HCT116 (cell line): ENCODE results near the gene SLC2A4. TPM values are rescaled to one million over a fixed set of nuclear protein-coding genes. Genes with fewer than 3 reads are reported as not detected.

Source experiments
- ATAC-seq: fragments of 200-7000 bp; cut with Tn5 transposase; 2 replicates; pipeline ENCODE4 v1.9.1; 2020; ENCODE audit warnings: mild to moderate bottlenecking, moderate library complexity
- BruUV-seq: library from RNA; stranded (reverse); fragments of 400-500 nt; replicated peaks from 2 replicates; lab custom pipeline; 2021; lab: Mats Ljungman, UMichigan
- CTCF ChIA-PET: fragments of 300-600 bp; sonication (Branson Sonifier 250); formaldehyde crosslinking; loops from one replicate; lab custom pipeline; 2021; ENCODE audit warnings: antibody characterized with exemption; lab: Charles Lee
- POLR2A ChIA-PET: fragments of 300-600, 350-600 bp; sonication (Branson Sonifier 250); formaldehyde crosslinking; loops from one replicate; lab custom pipeline; 2021; ENCODE audit warnings: antibody characterized with exemption; lab: Charles Lee
- RAD21 ChIA-PET, 2 experiments: fragments of 300-600 bp; sonication (Branson Sonifier 250); formaldehyde crosslinking; loops; one replicate each; lab custom pipeline; 2023; ENCODE audit warnings: low total read pairs in 2 of 2; ENCODE audit not compliant: uncharacterized antibody in 2 of 2, unreplicated experiment in 2 of 2, low non-redundant PET in 1 of 2; lab: Charles Lee
- DNase-seq: peaks from one replicate; pipeline ENCODE4 v3.0.0-alpha.2; 2010; ENCODE audit warnings: low read depth, low spot score
- H2AFZ ChIP-seq: fragments of 200-600 bp; shearing (Covaris generic), sonication (generic); 2 replicates; pipeline ENCODE4 v1.6.1; 2017; ENCODE audit warnings: low read depth, mixed run types, mixed read lengths, antibody characterized with exemption, low read length; ENCODE audit not compliant: poor library complexity, severe bottlenecking
- H3K27ac ChIP-seq: 2 replicates; pipeline ENCODE4 v1.5.1; 2012; ENCODE audit warnings: low read depth, low read length
- H3K27me3 ChIP-seq: fragments of 200-600 bp; sonication (generic); 2 replicates; pipeline ENCODE4 v1.6.1; 2016; ENCODE audit warnings: mixed run types, low read length, mixed read lengths; ENCODE audit not compliant: insufficient read depth
- H3K36me3 ChIP-seq, 2 experiments: fragments of 200-500 bp in 1 of 2; fragments of 200-600 bp in 1 of 2; sonication (Bioruptor generic) in 1 of 2; sonication (generic) in 1 of 2; 2 replicates each; pipeline versions ENCODE4 v1.5.1 to v1.6.1; 2014 to 2016; ENCODE audit warnings: low read length in 2 of 2, inconsistent platforms in 1 of 2, mixed read lengths in 1 of 2, mixed run types in 1 of 2; ENCODE audit not compliant: insufficient read depth in 2 of 2, control insufficient read depth in 1 of 2
- H3K4me1 ChIP-seq, 2 experiments: fragments of 200-600 bp in 1 of 2; sonication (generic) in 1 of 2; 2 replicates each; pipeline versions ENCODE4 v1.5.1 to v1.6.1; 2012 to 2017; ENCODE audit warnings: low read length in 2 of 2, inconsistent platforms in 1 of 2, mild to moderate bottlenecking in 1 of 2, mixed read lengths in 1 of 2, mixed run types in 1 of 2, moderate library complexity in 1 of 2; ENCODE audit not compliant: insufficient read depth in 2 of 2, control insufficient read depth in 1 of 2
- H3K4me2 ChIP-seq: fragments of 200-600 bp; sonication (generic); 2 replicates; pipeline ENCODE4 v1.6.1; 2017; ENCODE audit warnings: mixed run types, low read length, mixed read lengths
- H3K4me3 ChIP-seq, 2 experiments: fragments of 200-600 bp in 1 of 2; sonication (generic) in 1 of 2; replicated peaks in 1 of 2; 2 replicates each; pipeline ENCODE4 v1.5.1; 2011 to 2016; ENCODE audit warnings: low read length in 2 of 2, control low read depth in 1 of 2, low read depth in 1 of 2, mild to moderate bottlenecking in 1 of 2, mixed read lengths in 1 of 2, mixed run types in 1 of 2
- H3K79me2 ChIP-seq: fragments of 200-600 bp; sonication (generic); 2 replicates; pipeline ENCODE4 v1.6.1; 2017; ENCODE audit warnings: mild to moderate bottlenecking, mixed run types, low read length, moderate library complexity, mixed read lengths; ENCODE audit not compliant: insufficient read depth
- H3K9ac ChIP-seq: fragments of 200-600 bp; sonication (generic); 2 replicates; pipeline ENCODE4 v1.6.1; 2016; ENCODE audit warnings: low read length, mixed read lengths
- H3K9me2 ChIP-seq: fragments of 200-600 bp; sonication (generic), shearing (Covaris generic); 2 replicates; pipeline ENCODE4 v1.6.1; 2017; ENCODE audit warnings: mixed run types, mild to moderate bottlenecking, moderate library complexity; ENCODE audit not compliant: insufficient read depth
- H3K9me3 ChIP-seq, 2 experiments: fragments of 200-500 bp in 1 of 2; fragments of 200-600 bp in 1 of 2; sonication (Bioruptor generic) in 1 of 2; sonication (generic) in 1 of 2; 2 replicates each; pipeline ENCODE4 v1.6.1; 2014 to 2017; ENCODE audit warnings: low read length in 2 of 2, mixed read lengths in 2 of 2, inconsistent platforms in 1 of 2, low read depth in 1 of 2, mild to moderate bottlenecking in 1 of 2, mixed run types in 1 of 2, moderate library complexity in 1 of 2; ENCODE audit not compliant: control insufficient read depth in 1 of 2, insufficient read depth in 1 of 2
- H4K20me1 ChIP-seq: fragments of 200-600 bp; sonication (generic), shearing (Covaris generic); 2 replicates; pipeline ENCODE4 v1.6.1; 2017; ENCODE audit warnings: mixed run types, mild to moderate bottlenecking, moderate library complexity; ENCODE audit not compliant: insufficient read depth
- CBX3 ChIP-seq: IDR thresholded peaks from 2 replicates; pipeline ENCODE4 v1.6.1; 2012; ENCODE audit warnings: low read depth
- CTCF ChIP-seq, 3 experiments: fragments of 200-600 bp in 1 of 3; sonication (generic) in 1 of 3; IDR thresholded peaks in 2 of 3; conservative IDR thresholded peaks in 1 of 3; 2 replicates each; pipeline ENCODE4 v1.5.1; 2012 to 2017; ENCODE audit warnings: low read depth in 2 of 3, low read length in 2 of 3, antibody characterized with exemption in 1 of 3, borderline replicate concordance in 1 of 3, control low read depth in 1 of 3, mild to moderate bottlenecking in 1 of 3, mixed read lengths in 1 of 3, mixed run types in 1 of 3, moderate library complexity in 1 of 3; ENCODE audit not compliant: insufficient read depth in 1 of 3
- ELF1 ChIP-seq: IDR thresholded peaks from 2 replicates; pipeline ENCODE4 v1.6.1; 2012; ENCODE audit warnings: low read depth, borderline replicate concordance
- EZH2phosphoT487 ChIP-seq: fragments of 200-600 bp; IDR thresholded peaks from 2 replicates; pipeline ENCODE4 v1.6.1; 2018; ENCODE audit warnings: antibody characterized with exemption, borderline replicate concordance
- FOSL1 ChIP-seq: IDR thresholded peaks from 2 replicates; pipeline ENCODE4 v1.6.1; 2012; ENCODE audit warnings: low read depth
- JUND ChIP-seq: IDR thresholded peaks from 2 replicates; pipeline ENCODE4 v1.6.1; 2012
- POLR2A ChIP-seq: IDR thresholded peaks from 2 replicates; pipeline ENCODE4 v1.7.0; 2011; ENCODE audit warnings: borderline replicate concordance; ENCODE audit not compliant: insufficient read depth, insufficient read length; ENCODE audit errors: extremely low read depth
- POLR2AphosphoS5 ChIP-seq: IDR thresholded peaks from 2 replicates; pipeline ENCODE4 v1.6.1; 2011; ENCODE audit warnings: mild to moderate bottlenecking, low read depth, low read length, moderate library complexity
- RAD21 ChIP-seq: IDR thresholded peaks from 2 replicates; pipeline ENCODE4 v1.6.1; 2012; ENCODE audit warnings: low read depth, mild to moderate bottlenecking
- SP1 ChIP-seq: IDR thresholded peaks from 2 replicates; pipeline ENCODE4 v1.6.1; 2012; ENCODE audit warnings: low read depth
- SRF ChIP-seq: IDR thresholded peaks from 2 replicates; pipeline ENCODE4 v1.6.1; 2012; ENCODE audit warnings: low read depth
- TCF7L2 ChIP-seq: IDR thresholded peaks from 2 replicates; pipeline ENCODE4 v1.7.0; 2011; ENCODE audit warnings: borderline replicate concordance, inconsistent platforms; ENCODE audit not compliant: insufficient read depth, insufficient read length; ENCODE audit errors: extremely low read depth
- YY1 ChIP-seq: IDR thresholded peaks from 2 replicates; pipeline ENCODE4 v1.6.1; 2011; ENCODE audit warnings: low read length, low read depth, moderate library complexity, mild to moderate bottlenecking; ENCODE audit not compliant: insufficient replicate concordance; ENCODE audit errors: extremely low read depth
- intact Hi-C: fragments of 100-400 bp; cut with micrococcal nuclease; formaldehyde crosslinking; loops from 2 replicates; pipeline ENCODE4 v1.10.0; 2022
- total RNA-seq: library from RNA; stranded (reverse); gene quantifications from one replicate; pipeline ENCODE4 v1.2.1, GENCODE V29; 2021; ENCODE audit not compliant: unreplicated experiment
- TF ChIP-seq, protein P1 (sequence below): IDR thresholded peaks from 2 replicates; pipeline ENCODE4 v1.6.1; 2012

SLC2A4 gene
- total RNA-seq, 1 experiment from 2014 or later = 2.5 TPM

- DNase-seq = no peak
- H3K4me2 ChIP-seq = peak overlapping the region; percentile 88; the same call in 1 of the 2 replicates
- H3K79me2 ChIP-seq = peaks cover 74% of the 10 kb centered on the region
- peaks cover 30 to 46% of the 10 kb centered on the region in 2 experiments for H3K36me3 ChIP-seq
- no peaks in the 10 kb centered on the region for H3K27me3 ChIP-seq
- H4K20me1 ChIP-seq = peaks cover 36% of the 10 kb centered on the region
- no peak overlapping the region for H2AFZ ChIP-seq
- H3K4me1 ChIP-seq = peaks cover 31 to 67% of the 10 kb centered on the region in 2 experiments
- H3K9ac ChIP-seq = no peak overlapping the region
- intact Hi-C loops = no loop called here
- BruUV-seq = no TSS peak
- ATAC-seq = no peak
- ChIA-PET CTCF (no interaction called here), RAD21 (no interaction called here), POLR2A (no interaction called here)
- peak overlapping the region; percentile 17; the same call in 1 of the 2 replicates for H3K27ac ChIP-seq
- no peaks in the 10 kb centered on the region for H3K9me3 ChIP-seq
- H3K9me2 ChIP-seq = no peaks in the 10 kb centered on the region
- no peak overlapping the region for H3K4me3 ChIP-seq
- TF ChIP-seq JUND (no peak), SRF (no peak), TCF7L2 (no peak), EZH2phosphoT487 (no peak), CTCF (IDR thresholded peaks at IDR 0.05 in 2 of 3, conservative IDR thresholded peaks at IDR 0.05 in 1 of 3; ENCODE audit: borderline replicate concordance in 1 of 3, insufficient read depth in 1 of 3, low read depth in 2 of 3, low read length in 2 of 3) (no peak), YY1 (no peak), CBX3 (no peak), ELF1 (no peak), FOSL1 (no peak), POLR2A (no peak), POLR2AphosphoS5 (no peak), SP1 (no peak), RAD21 (no peak)
- TF ChIP-seq, protein P1, sequence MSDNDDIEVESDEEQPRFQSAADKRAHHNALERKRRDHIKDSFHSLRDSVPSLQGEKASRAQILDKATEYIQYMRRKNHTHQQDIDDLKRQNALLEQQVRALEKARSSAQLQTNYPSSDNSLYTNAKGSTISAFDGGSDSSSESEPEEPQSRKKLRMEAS = no peak
Measured at GRCh38 chr17:7311110-7311705, 29.7 kb downstream of the SLC2A4 start.
